Tibial artery (tissue), 4 donors: ENCODE measurements around the gene SCAF1.

Experiments used
- DNase-seq, 2 donors: peaks; one replicate each; pipeline ENCODE4 v3.0.0-alpha.2; 2019
- H3K27ac ChIP-seq, 2 donors: fragments of 200-600 bp; sonication (generic) in 1 of 2; 1 replicate in 1 of 2; 2 replicates in 1 of 2; pipeline ENCODE4 v1.5.1; 2018 to 2019; ENCODE audit warnings: mild to moderate bottlenecking in 1 of 2
- H3K27me3 ChIP-seq, 2 donors: fragments of 200-600 bp; sonication (generic) in 1 of 2; one replicate each; pipeline versions ENCODE4 v1.5.1 to v1.6.0; 2016 to 2019
- H3K36me3 ChIP-seq, 3 donors: fragments of 200-600 bp; sonication (generic) in 2 of 3; one replicate each; pipeline ENCODE4 v1.5.1; 2016 to 2019; ENCODE audit warnings: mild to moderate bottlenecking in 2 of 3
- H3K4me1 ChIP-seq, 4 donors: fragments of 200-600 bp; sonication (generic) in 2 of 4; 1 replicate in 3 of 4; 2 replicates in 1 of 4; pipeline ENCODE4 v1.5.1; 2016 to 2019
- H3K4me3 ChIP-seq, 2 donors: fragments of 200-600 bp; sonication (generic) in 1 of 2; 1 replicate in 1 of 2; 2 replicates in 1 of 2; pipeline ENCODE4 v1.5.1; 2018 to 2019; ENCODE audit warnings: mild to moderate bottlenecking in 2 of 2
- H3K9me3 ChIP-seq, 3 donors: fragments of 200-600 bp; sonication (generic) in 1 of 3; one replicate each; pipeline ENCODE4 v1.5.1; 2016 to 2019
- CTCF ChIP-seq, 2 experiments: fragments of 200-600 bp in 1 of 2; fragments of 450-650 bp in 1 of 2; IDR thresholded peaks; one replicate each; pipeline ENCODE4 v1.5.1; 2017 to 2019; ENCODE audit warnings: antibody characterized with exemption in 2 of 2, mild to moderate bottlenecking in 1 of 2, moderate library complexity in 1 of 2
- intact Hi-C: fragments of 100-400 bp; cut with DNase I; formaldehyde crosslinking; loops from one replicate; pipeline ENCODE4 v1.15.0; 2023; ENCODE audit warnings: low total_unique reads

The SCAF1 gene

GRCh38 chr19:49645592-49645991 is 3.6 kb downstream of the SCAF1 start:
- peaks cover 28 to 59% (median 38%) of the 10 kb centered on the region in 3 donors for H3K36me3 ChIP-seq

DNA sequence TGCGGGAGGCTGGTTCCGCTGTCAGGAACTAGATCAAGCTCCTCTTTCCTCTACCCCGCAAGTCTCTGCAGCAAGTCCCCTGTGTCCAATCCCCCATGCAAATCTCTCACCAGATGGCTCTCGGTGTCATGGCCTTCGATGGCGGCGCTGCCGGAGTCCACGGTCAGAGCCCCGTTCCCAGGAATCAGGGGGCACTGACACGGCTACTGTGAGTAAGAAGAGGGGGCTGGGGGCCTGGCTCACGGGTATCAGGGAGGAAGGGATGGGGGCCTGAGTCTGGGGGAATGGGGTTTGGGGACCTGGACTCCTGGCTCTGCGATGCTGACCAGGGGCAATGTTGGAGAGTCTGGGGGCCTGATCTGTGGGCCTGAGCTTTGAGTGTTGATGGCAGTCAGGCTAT is 4.0 kb downstream of the SCAF1 start:
- peaks cover 29 to 63% (median 42%) of the 10 kb centered on the region in 3 donors for H3K36me3 ChIP-seq
- DNase-seq: no peak
- no peak for TF ChIP-seq CTCF (IDR thresholded peaks at IDR 0.05)

More at GRCh38 chr19:49645592-49645991, 3.6 kb downstream of the SCAF1 start:
- Histone ChIP-seq H3K27me3 (no peaks in the 10 kb centered on the region), H3K4me3 (no peak overlapping the region), H3K4me1 (peaks cover 5 to 34% (median 25%) of the 10 kb centered on the region in 4 donors), H3K9me3 (no peaks in the 10 kb centered on the region), H3K27ac (no peak overlapping the region)
- intact Hi-C loops: no loop called here
- no peak for TF ChIP-seq CTCF (IDR thresholded peaks at IDR 0.05)
- no peak for DNase-seq

GRCh38 chr19:49646586-49646985 is 4.6 kb downstream of the SCAF1 start:
- TF ChIP-seq CTCF (IDR thresholded peaks at IDR 0.05): no peak
- intact Hi-C loops: no loop called here
- no peak for DNase-seq
- Histone ChIP-seq H3K27me3 (no peaks in the 10 kb centered on the region), H3K9me3 (no peaks in the 10 kb centered on the region), H3K27ac (no peak overlapping the region), H3K4me3 (no peak overlapping the region), H3K4me1 (peaks cover 5 to 28% (median 22%) of the 10 kb centered on the region in 4 donors), H3K36me3 (peaks cover 34 to 69% (median 48%) of the 10 kb centered on the region in 3 donors)

More for the DNA sequence above, 4.0 kb downstream of the SCAF1 start:
- no peaks in the 10 kb centered on the region for H3K9me3 ChIP-seq
- no peak overlapping the region for H3K4me3 ChIP-seq
- no peaks in the 10 kb centered on the region for H3K27me3 ChIP-seq
- no peak overlapping the region for H3K27ac ChIP-seq
- intact Hi-C loops: no loop called here
- peaks cover 5 to 33% (median 25%) of the 10 kb centered on the region in 4 donors for H3K4me1 ChIP-seq

DNA sequence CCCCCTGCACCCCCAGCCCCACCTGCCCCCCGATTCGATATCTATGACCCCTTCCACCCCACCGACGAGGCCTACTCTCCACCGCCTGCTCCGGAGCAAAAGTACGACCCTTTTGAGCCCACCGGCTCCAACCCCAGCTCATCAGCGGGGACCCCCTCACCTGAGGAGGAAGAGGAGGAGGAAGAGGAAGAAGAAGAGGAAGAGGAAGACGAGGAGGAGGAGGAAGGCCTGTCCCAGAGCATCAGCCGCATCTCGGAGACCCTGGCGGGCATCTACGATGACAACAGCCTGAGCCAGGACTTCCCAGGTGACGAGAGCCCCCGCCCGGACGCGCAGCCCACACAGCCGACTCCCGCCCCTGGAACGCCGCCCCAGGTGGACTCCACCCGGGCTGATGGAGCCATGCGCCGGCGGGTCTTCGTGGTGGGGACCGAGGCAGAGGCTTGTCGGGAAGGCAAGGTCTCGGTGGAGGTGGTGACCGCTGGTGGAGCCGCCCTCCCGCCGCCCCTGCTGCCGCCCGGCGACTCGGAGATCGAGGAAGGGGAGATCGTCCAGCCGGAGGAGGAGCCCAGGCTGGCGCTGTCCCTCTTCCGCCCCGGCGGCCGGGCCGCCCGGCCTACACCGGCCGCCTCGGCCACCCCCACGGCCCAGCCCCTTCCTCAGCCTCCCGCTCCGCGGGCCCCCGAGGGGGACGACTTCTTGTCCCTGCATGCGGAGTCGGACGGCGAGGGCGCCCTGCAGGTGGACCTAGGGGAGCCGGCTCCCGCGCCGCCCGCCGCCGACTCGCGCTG is 9.2 kb downstream of the SCAF1 start:
- Histone ChIP-seq H3K4me3 (no peak overlapping the region), H3K9me3 (no peaks in the 10 kb centered on the region), H3K27me3 (no peaks in the 10 kb centered on the region), H3K4me1 (peaks cover 0 to 3% (median 0%) of the 10 kb centered on the region in 4 donors), H3K36me3 (peaks cover 66 to 100% (median 80%) of the 10 kb centered on the region in 3 donors), H3K27ac (no peak overlapping the region)
- intact Hi-C loops: no loop called here
- TF ChIP-seq CTCF (IDR thresholded peaks at IDR 0.05): no peak
- no peak for DNase-seq

DNA sequence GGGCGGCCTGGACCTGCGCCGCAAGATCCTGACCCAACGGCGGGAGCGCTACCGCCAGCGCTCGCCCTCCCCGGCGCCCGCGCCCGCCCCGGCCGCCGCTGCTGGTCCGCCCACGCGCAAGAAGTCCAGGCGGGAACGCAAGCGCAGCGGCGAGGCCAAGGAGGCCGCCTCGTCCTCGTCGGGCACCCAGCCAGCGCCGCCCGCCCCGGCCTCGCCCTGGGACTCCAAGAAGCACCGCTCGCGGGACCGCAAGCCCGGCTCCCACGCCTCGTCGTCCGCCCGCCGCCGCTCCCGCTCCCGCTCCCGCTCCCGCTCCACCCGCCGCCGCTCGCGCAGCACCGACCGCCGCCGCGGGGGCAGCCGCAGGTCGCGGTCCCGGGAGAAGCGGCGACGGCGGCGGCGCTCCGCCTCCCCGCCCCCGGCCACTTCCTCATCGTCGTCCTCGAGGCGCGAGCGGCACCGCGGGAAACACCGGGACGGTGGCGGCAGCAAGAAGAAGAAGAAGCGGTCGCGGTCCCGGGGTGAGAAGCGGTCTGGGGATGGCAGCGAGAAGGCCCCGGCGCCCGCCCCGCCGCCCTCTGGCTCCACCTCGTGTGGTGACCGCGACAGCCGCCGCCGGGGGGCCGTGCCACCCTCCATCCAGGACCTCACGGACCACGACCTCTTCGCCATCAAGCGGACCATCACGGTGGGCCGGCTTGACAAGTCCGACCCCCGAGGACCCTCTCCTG is 10.0 kb downstream of the SCAF1 start:
- Histone ChIP-seq H3K27me3 (no peaks in the 10 kb centered on the region), H3K4me3 (no peak overlapping the region), H3K4me1 (no peaks in the 10 kb centered on the region), H3K27ac (no peak overlapping the region), H3K36me3 (peaks cover 67 to 100% (median 80%) of the 10 kb centered on the region in 3 donors), H3K9me3 (no peaks in the 10 kb centered on the region)
- intact Hi-C loops: no loop called here
- no peak for TF ChIP-seq CTCF (IDR thresholded peaks at IDR 0.05)
- DNase-seq: no peak
